Gastroesophageal sphincter (tissue), 3 donors: ENCODE results near the gene DGKI.

ENCODE experiments used
- EP300 ChIP-seq: sonication (generic); formaldehyde crosslinking; IDR thresholded peaks from one replicate; pipeline ENCODE4 v1.6.1; 2017; ENCODE audit warnings: antibody characterized with exemption, mild to moderate bottlenecking
- POLR2A ChIP-seq, 2 donors: fragments of 450-650 bp; IDR thresholded peaks; one replicate each; pipeline ENCODE4 v1.6.1; 2017; ENCODE audit warnings: antibody characterized with exemption in 2 of 2, mild to moderate bottlenecking in 2 of 2, moderate library complexity in 1 of 2
- TF ChIP-seq, protein P1 (sequence below), 4 experiments: fragments of 200-600 bp in 2 of 4; fragments of 450-650 bp in 2 of 4; sonication (generic) in 1 of 4; IDR thresholded peaks; one replicate each; pipeline ENCODE4 v1.5.1; 2017 to 2019; ENCODE audit warnings: antibody characterized with exemption in 4 of 4, mild to moderate bottlenecking in 2 of 4, moderate library complexity in 2 of 4

DNA sequence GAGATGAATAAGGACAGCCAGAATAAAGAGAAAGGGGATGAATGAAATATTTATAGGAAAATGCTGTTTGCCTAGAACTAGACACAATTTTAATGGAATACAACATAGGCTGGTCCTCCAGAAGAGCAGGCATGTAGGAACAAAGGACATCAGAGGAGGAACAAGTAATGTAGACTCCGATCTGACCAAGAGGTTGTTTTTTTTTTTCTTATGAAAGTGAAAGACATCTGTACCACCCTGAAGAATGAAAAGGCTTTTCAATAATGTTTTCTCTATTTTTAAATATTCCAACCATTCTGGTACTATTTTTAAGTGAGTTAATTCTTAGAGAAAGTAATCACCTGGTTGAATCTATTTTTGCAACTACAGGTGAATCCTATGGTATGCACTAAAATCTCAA is 366.4 kb downstream of the DGKI start:
- TF ChIP-seq, protein P1, sequence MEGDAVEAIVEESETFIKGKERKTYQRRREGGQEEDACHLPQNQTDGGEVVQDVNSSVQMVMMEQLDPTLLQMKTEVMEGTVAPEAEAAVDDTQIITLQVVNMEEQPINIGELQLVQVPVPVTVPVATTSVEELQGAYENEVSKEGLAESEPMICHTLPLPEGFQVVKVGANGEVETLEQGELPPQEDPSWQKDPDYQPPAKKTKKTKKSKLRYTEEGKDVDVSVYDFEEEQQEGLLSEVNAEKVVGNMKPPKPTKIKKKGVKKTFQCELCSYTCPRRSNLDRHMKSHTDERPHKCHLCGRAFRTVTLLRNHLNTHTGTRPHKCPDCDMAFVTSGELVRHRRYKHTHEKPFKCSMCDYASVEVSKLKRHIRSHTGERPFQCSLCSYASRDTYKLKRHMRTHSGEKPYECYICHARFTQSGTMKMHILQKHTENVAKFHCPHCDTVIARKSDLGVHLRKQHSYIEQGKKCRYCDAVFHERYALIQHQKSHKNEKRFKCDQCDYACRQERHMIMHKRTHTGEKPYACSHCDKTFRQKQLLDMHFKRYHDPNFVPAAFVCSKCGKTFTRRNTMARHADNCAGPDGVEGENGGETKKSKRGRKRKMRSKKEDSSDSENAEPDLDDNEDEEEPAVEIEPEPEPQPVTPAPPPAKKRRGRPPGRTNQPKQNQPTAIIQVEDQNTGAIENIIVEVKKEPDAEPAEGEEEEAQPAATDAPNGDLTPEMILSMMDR (IDR thresholded peaks at IDR 0.05), result no peak
- no peak for TF ChIP-seq POLR2A (IDR thresholded peaks at IDR 0.05)
- no peak for TF ChIP-seq EP300
